Transverse colon (tissue), 3 donors: ENCODE data around the gene TMEM184A.

ENCODE experiments used
- CTCF ChIP-seq, 5 experiments: fragments of 200-600 bp in 3 of 5; fragments of 450-650 bp in 2 of 5; sonication (generic) in 3 of 5; IDR thresholded peaks; 1 replicate in 2 of 5; 2 replicates in 3 of 5; pipeline ENCODE4 v1.5.1; 2016 to 2017; ENCODE audit warnings: antibody characterized with exemption in 5 of 5, inconsistent platforms in 3 of 5, mild to moderate bottlenecking in 2 of 5, moderate library complexity in 1 of 5
- POLR2A ChIP-seq: fragments of 450-650 bp; IDR thresholded peaks from one replicate; pipeline ENCODE4 v1.6.1; 2016; ENCODE audit warnings: antibody characterized with exemption, mild to moderate bottlenecking, moderate library complexity

GRCh38 chr7:1596181-1597043, 40.4 kb upstream of the TMEM184A start:
- TF ChIP-seq CTCF (IDR thresholded peaks at IDR 0.05) = no peak
- no peak for TF ChIP-seq POLR2A
